Measurements from ENCODE around the gene GRHPR.
"Not testable (repeated sequence)": the region's sequence is repeated elsewhere in the genome, so short reads cannot be mapped to it uniquely, and the experiment has no call there.

Gene GRHPR

GRCh38 chr9:37422289-37423104 is at the start of gene GRHPR:
Gene GRHPR (plus strand): TSS chr9:37422696. CDS start chr9:37422751, 55 bp downstream.
- FAIRE-seq (no peak), DNase-seq (ENCODE audit: low spot score) (peak; percentile 67)

- no peak for FAIRE-seq
- DNase-seq (ENCODE audit: low spot score): no peak
Measured at GRCh38 chr9:37372839-37373238, 49.7 kb upstream of the GRHPR start.

GRCh38 chr9:37373621-37374020 is 48.9 kb upstream of the GRHPR start:
- FAIRE-seq (no peak), DNase-seq (ENCODE audit: low spot score) (no peak)

GRCh38 chr9:37374892-37375291 is 47.6 kb upstream of the GRHPR start:
- DNase-seq (ENCODE audit: low spot score): no peak
- no peak for FAIRE-seq

GRCh38 chr9:37377688-37378612 is 44.5 kb upstream of the GRHPR start:
- FAIRE-seq (no peak), DNase-seq (ENCODE audit: low spot score) (no peak)

- DNase-seq (ENCODE audit: low spot score): no peak
- no peak for FAIRE-seq
Measured at GRCh38 chr9:37378613-37379004, 43.9 kb upstream of the GRHPR start.

- no peak for DNase-seq (ENCODE audit: low spot score)
- FAIRE-seq: no peak
Measured at GRCh38 chr9:37379835-37380234, 42.7 kb upstream of the GRHPR start.

GRCh38 chr9:37380570-37380969 is 41.9 kb upstream of the GRHPR start:
- DNase-seq (ENCODE audit: low spot score): no peak
- no peak for FAIRE-seq

- FAIRE-seq: no peak
- DNase-seq (ENCODE audit: low spot score): no peak
Measured at GRCh38 chr9:37381094-37381741, 41.3 kb upstream of the GRHPR start.

- no peak for FAIRE-seq
- no peak for DNase-seq (ENCODE audit: low spot score)
Measured at GRCh38 chr9:37382161-37382981, 40.1 kb upstream of the GRHPR start.

- FAIRE-seq (no peak), DNase-seq (ENCODE audit: low spot score) (no peak)
Measured at GRCh38 chr9:37382982-37383357, 39.5 kb upstream of the GRHPR start.

- DNase-seq (ENCODE audit: low spot score) (no peak), FAIRE-seq (no peak)
Measured at GRCh38 chr9:37383393-37383792, 39.1 kb upstream of the GRHPR start.

- no peak for FAIRE-seq
- no peak for DNase-seq (ENCODE audit: low spot score)
Measured at GRCh38 chr9:37383876-37384746, 38.4 kb upstream of the GRHPR start.

- FAIRE-seq: no peak
- DNase-seq (ENCODE audit: low spot score): no peak
Measured at GRCh38 chr9:37385286-37385685, 37.2 kb upstream of the GRHPR start.

- DNase-seq (ENCODE audit: low spot score) (no peak), FAIRE-seq (no peak)
Measured at GRCh38 chr9:37386988-37387387, 35.5 kb upstream of the GRHPR start.

- peak; percentile 14 for DNase-seq (ENCODE audit: low spot score)
- FAIRE-seq: no peak
Measured at GRCh38 chr9:37390759-37391158, 31.7 kb upstream of the GRHPR start.

- DNase-seq (ENCODE audit: low spot score) (no peak), FAIRE-seq (no peak)
Measured at GRCh38 chr9:37392272-37392671, 30.2 kb upstream of the GRHPR start.

GRCh38 chr9:37395229-37395628 is 27.3 kb upstream of the GRHPR start:
- FAIRE-seq: no peak
- no peak for DNase-seq (ENCODE audit: low spot score)

GRCh38 chr9:37395663-37396062 is 26.8 kb upstream of the GRHPR start:
- no peak for DNase-seq (ENCODE audit: low spot score)
- FAIRE-seq: no peak

- FAIRE-seq; DNase-seq (ENCODE audit: low spot score): not testable (repeated sequence)
Measured at GRCh38 chr9:37397948-37398347, 24.5 kb upstream of the GRHPR start.

All from RCC 7860 (cell line).